Liver (tissue), 9 donors: ENCODE data around the gene AEN. TPM values are rescaled to one million over a fixed set of nuclear protein-coding genes. Genes with fewer than 3 reads are reported as not detected.
"Not testable (repeated sequence)": the region's sequence is repeated elsewhere in the genome, so short reads cannot be mapped to it uniquely, and the experiment has no call there.

Experiments
- DNase-seq: peaks from one replicate; pipeline ENCODE4 v3.0.0-alpha.2; 2017; ENCODE audit warnings: low spot score
- H3K27ac ChIP-seq, 2 donors: one replicate each; pipeline ENCODE4 v1.7.0; 2013; ENCODE audit warnings: inconsistent platforms in 2 of 2, low read length in 2 of 2, control low read depth in 1 of 2, low read depth in 1 of 2, mild to moderate bottlenecking in 1 of 2
- H3K27me3 ChIP-seq, 4 donors: one replicate each; pipeline versions ENCODE4 v1.6.1 to v1.7.0; 2013; ENCODE audit warnings: low read length in 3 of 4, inconsistent platforms in 1 of 4, mild to moderate bottlenecking in 1 of 4, moderate library complexity in 1 of 4; ENCODE audit not compliant: control insufficient read depth in 4 of 4, insufficient read depth in 4 of 4
- H3K36me3 ChIP-seq, 4 donors: one replicate each; pipeline versions ENCODE4 v1.6.1 to v1.7.0; 2013; ENCODE audit warnings: low read length in 3 of 4, mild to moderate bottlenecking in 3 of 4, low read depth in 1 of 4, moderate library complexity in 1 of 4; ENCODE audit not compliant: control insufficient read depth in 4 of 4, insufficient read depth in 3 of 4
- H3K4me1 ChIP-seq, 4 donors: one replicate each; pipeline versions ENCODE4 v1.6.1 to v1.7.0; 2013; ENCODE audit warnings: low read length in 3 of 4, mild to moderate bottlenecking in 3 of 4, moderate library complexity in 1 of 4; ENCODE audit not compliant: control insufficient read depth in 4 of 4, insufficient read depth in 4 of 4
- H3K4me3 ChIP-seq, 3 donors: one replicate each; pipeline versions ENCODE4 v1.6.1 to v1.7.0; 2013; ENCODE audit warnings: low read length in 3 of 3, control low read depth in 1 of 3, low read depth in 1 of 3, mild to moderate bottlenecking in 1 of 3
- H3K9ac ChIP-seq, 2 donors: one replicate each; pipeline ENCODE4 v1.7.0; 2013; ENCODE audit warnings: low read length in 2 of 2, mild to moderate bottlenecking in 2 of 2, moderate library complexity in 2 of 2, control low read depth in 1 of 2, low read depth in 1 of 2
- H3K9me3 ChIP-seq, 4 donors: one replicate each; pipeline versions ENCODE4 v1.6.1 to v1.7.0; 2013; ENCODE audit warnings: low read length in 3 of 4; ENCODE audit not compliant: control insufficient read depth in 4 of 4
- FOXA1 ChIP-seq: IDR thresholded peaks from 2 replicates; pipeline ENCODE4 v1.6.1; 2016; ENCODE audit warnings: antibody characterized with exemption
- HNF4A ChIP-seq, 2 donors: conservative IDR thresholded peaks; 2 replicates each; pipeline ENCODE4 v1.6.1; 2016; ENCODE audit warnings: antibody characterized with exemption in 2 of 2, mild to moderate bottlenecking in 2 of 2
- JUND ChIP-seq, 2 donors: IDR thresholded peaks; 2 replicates each; pipeline ENCODE4 v1.6.1; 2016; ENCODE audit warnings: antibody characterized with exemption in 2 of 2
- NR2F2 ChIP-seq: IDR thresholded peaks from 2 replicates; pipeline ENCODE4 v1.6.1; 2016; ENCODE audit warnings: antibody characterized with exemption
- SP1 ChIP-seq: IDR thresholded peaks from 2 replicates; pipeline ENCODE4 v1.6.1; 2018; ENCODE audit warnings: antibody characterized with exemption, mild to moderate bottlenecking
- TAF1 ChIP-seq: conservative IDR thresholded peaks from 2 replicates; pipeline ENCODE4 v1.6.1; 2016; ENCODE audit warnings: antibody characterized with exemption, mild to moderate bottlenecking
- WGBS: extraction: QIAGEN DNeasy Blood & Tissue Kit; methylation state at CpG from one replicate; pipeline ENCODE4 v1.1.7; 2013; 5-methylcytosine and 5-hydroxymethylcytosine counted together
- polyA plus RNA-seq, 2 donors: library from polyadenylated mRNA; stranded (reverse) in 1 of 2; unstranded in 1 of 2; fragments of 200-250 nt in 1 of 2; fragments of >200 nt in 1 of 2; fragmentation: Nextera tagmentation in 1 of 2; extraction: Ambion mirVana in 1 of 2; gene quantifications; one replicate each; pipeline versions ENCODE4 v1.2.1 to v1.2.3, GENCODE V29; 2013 to 2015
- total RNA-seq, 2 donors: library from RNA; depleted of rRNA; stranded (reverse); fragments of >200 nt; gene quantifications; one replicate each; pipeline ENCODE4 v1.2.3, GENCODE V29; 2014
- TF ChIP-seq, protein P1 (sequence below): IDR thresholded peaks from 2 replicates; pipeline ENCODE4 v1.6.1; 2016; ENCODE audit warnings: antibody characterized with exemption, mild to moderate bottlenecking
- TF ChIP-seq, protein P2 (sequence below): IDR thresholded peaks from 2 replicates; pipeline ENCODE4 v1.6.1; 2016; ENCODE audit warnings: antibody characterized with exemption
- TF ChIP-seq, protein P3 (sequence below): IDR thresholded peaks from 2 replicates; pipeline ENCODE4 v1.6.1; 2016; ENCODE audit warnings: antibody characterized with exemption
- TF ChIP-seq, protein P4 (sequence below): IDR thresholded peaks from 2 replicates; pipeline ENCODE4 v1.6.1; 2016; ENCODE audit warnings: antibody characterized with exemption
- donor health status: healthy.
- donor health status: healthy.
- donor health status: healthy.
- donor health status: healthy.
- donor health status: healthy.

AEN gene
- total and polyA plus RNA-seq, 4 donors = 2.8 to 19.2 (median 10.5) TPM

DNA sequence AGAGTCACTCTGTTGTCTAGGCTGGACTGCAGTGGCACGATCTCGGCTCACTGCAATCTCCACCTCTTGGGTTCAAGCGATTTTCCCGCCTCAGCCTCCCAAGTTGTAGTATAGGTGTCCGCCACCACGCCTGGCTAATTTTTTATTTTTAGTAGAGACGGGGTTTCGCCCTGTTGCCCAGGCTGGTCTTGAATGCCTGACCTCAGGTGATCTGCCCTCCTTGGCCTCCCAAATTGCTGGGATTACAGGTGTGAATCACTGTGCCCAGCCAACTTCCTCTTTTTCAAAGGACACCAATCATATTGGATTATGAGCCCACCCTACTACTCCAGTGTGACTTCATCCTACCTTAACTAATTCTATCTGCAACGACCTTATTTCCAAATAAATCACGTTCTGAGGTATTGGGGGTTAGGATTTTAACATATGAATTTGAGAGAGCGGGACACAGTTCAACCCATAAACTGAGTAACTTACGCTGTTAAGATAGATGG lies 20.9 kb downstream of the AEN start:
- Histone ChIP-seq H3K27ac (no peak overlapping the region), H3K36me3 (no peaks in the 10 kb centered on the region)
- WGBS = 93% methylated on average over 12 of the region's 12 CpGs

DNA sequence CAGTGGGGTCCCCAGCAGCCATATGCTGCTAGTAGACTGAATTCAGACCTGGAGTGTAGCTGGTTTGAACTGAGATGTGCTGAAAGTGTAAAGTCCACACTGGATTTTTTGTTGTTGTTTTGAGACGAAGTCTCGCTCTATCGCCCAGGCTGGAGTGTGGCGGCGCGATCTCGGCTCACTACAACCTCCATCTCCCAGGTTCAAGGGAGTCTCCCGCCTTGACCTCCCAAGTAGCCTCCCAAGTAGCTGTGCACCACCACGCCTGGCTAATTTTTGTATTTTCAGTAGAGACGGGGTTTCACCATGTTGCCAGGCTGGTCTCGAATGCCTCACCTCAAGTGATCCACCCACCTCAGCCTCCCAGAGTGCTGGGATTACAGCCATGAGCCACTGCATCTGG lies 21.4 kb downstream of the AEN start:
- not testable (repeated sequence) for H3K9me3 ChIP-seq, H3K36me3 ChIP-seq, H3K4me3 ChIP-seq, H3K27ac ChIP-seq, H3K9ac ChIP-seq, H3K27me3 ChIP-seq, DNase-seq
- 98% methylated on average over 11 of the region's 11 CpGs for WGBS
- peaks cover 8 to 24% (median 14%) of the 10 kb centered on the region in 4 donors for H3K4me1 ChIP-seq

More for the DNA sequence above, 20.9 kb downstream of the AEN start:
- Histone ChIP-seq H3K4me1 (peaks cover 6 to 22% (median 12%) of the 10 kb centered on the region in 4 donors), H3K27me3 (no peaks in the 10 kb centered on the region), H3K9me3 (no peaks in the 10 kb centered on the region), H3K9ac (no peak overlapping the region), H3K4me3 (no peak overlapping the region)
- TF ChIP-seq HNF4A (conservative IDR thresholded peaks at IDR 0.05) (no peak), FOXA1 (no peak), TAF1 (no peak), SP1 (no peak), JUND (IDR thresholded peaks at IDR 0.05) (no peak), NR2F2 (no peak)
- TF ChIP-seq, protein P1, sequence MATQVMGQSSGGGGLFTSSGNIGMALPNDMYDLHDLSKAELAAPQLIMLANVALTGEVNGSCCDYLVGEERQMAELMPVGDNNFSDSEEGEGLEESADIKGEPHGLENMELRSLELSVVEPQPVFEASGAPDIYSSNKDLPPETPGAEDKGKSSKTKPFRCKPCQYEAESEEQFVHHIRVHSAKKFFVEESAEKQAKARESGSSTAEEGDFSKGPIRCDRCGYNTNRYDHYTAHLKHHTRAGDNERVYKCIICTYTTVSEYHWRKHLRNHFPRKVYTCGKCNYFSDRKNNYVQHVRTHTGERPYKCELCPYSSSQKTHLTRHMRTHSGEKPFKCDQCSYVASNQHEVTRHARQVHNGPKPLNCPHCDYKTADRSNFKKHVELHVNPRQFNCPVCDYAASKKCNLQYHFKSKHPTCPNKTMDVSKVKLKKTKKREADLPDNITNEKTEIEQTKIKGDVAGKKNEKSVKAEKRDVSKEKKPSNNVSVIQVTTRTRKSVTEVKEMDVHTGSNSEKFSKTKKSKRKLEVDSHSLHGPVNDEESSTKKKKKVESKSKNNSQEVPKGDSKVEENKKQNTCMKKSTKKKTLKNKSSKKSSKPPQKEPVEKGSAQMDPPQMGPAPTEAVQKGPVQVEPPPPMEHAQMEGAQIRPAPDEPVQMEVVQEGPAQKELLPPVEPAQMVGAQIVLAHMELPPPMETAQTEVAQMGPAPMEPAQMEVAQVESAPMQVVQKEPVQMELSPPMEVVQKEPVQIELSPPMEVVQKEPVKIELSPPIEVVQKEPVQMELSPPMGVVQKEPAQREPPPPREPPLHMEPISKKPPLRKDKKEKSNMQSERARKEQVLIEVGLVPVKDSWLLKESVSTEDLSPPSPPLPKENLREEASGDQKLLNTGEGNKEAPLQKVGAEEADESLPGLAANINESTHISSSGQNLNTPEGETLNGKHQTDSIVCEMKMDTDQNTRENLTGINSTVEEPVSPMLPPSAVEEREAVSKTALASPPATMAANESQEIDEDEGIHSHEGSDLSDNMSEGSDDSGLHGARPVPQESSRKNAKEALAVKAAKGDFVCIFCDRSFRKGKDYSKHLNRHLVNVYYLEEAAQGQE = no peak
- TF ChIP-seq, protein P2, sequence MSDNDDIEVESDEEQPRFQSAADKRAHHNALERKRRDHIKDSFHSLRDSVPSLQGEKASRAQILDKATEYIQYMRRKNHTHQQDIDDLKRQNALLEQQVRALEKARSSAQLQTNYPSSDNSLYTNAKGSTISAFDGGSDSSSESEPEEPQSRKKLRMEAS = no peak
- TF ChIP-seq, protein P3, sequence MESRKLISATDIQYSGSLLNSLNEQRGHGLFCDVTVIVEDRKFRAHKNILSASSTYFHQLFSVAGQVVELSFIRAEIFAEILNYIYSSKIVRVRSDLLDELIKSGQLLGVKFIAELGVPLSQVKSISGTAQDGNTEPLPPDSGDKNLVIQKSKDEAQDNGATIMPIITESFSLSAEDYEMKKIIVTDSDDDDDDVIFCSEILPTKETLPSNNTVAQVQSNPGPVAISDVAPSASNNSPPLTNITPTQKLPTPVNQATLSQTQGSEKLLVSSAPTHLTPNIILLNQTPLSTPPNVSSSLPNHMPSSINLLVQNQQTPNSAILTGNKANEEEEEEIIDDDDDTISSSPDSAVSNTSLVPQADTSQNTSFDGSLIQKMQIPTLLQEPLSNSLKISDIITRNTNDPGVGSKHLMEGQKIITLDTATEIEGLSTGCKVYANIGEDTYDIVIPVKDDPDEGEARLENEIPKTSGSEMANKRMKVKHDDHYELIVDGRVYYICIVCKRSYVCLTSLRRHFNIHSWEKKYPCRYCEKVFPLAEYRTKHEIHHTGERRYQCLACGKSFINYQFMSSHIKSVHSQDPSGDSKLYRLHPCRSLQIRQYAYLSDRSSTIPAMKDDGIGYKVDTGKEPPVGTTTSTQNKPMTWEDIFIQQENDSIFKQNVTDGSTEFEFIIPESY = no peak
- DNase-seq = no peak

DNA sequence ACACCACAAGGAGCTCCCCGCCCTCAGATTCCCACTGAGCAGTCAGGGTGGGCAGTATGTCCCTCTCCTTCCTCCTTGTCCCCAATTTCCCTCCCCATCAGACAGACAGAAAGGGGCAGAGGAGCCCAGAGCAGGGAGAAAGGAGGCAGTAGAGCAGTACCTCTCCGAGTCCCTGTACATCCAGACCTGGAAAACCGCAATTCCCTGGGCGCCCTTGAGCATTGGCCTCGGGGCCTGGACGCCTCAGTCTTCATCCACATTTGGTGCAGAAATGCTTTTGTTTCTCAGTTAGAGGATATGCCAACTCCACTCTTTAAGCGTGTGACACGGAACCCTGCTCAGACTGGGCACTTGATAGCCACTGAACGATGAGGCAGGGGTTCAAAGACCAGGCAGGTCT lies 23.6 kb downstream of the AEN start:
- H3K27ac ChIP-seq = no peak overlapping the region
- H3K9me3 ChIP-seq = no peaks in the 10 kb centered on the region
- no peak overlapping the region for H3K9ac ChIP-seq
- H3K4me1 ChIP-seq = peaks cover 13 to 30% (median 23%) of the 10 kb centered on the region in 4 donors
- no peak for TF ChIP-seq JUND (IDR thresholded peaks at IDR 0.05)
- TF ChIP-seq, protein P4, sequence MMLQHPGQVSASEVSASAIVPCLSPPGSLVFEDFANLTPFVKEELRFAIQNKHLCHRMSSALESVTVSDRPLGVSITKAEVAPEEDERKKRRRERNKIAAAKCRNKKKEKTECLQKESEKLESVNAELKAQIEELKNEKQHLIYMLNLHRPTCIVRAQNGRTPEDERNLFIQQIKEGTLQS = no peak
- DNase-seq = no peak
- WGBS = 90% methylated on average over 9 of the region's 9 CpGs
- no peaks in the 10 kb centered on the region for H3K36me3 ChIP-seq
- no peak overlapping the region for H3K4me3 ChIP-seq
- H3K27me3 ChIP-seq = no peaks in the 10 kb centered on the region
